Measurements from ENCODE around the gene LRSAM1.
A peak's percentile ranks its signal among the peaks of the same experiment; 100 is the strongest.

LRSAM1 gene

GRCh38 chr9:127450830-127451607, at the start of gene LRSAM1, which contains the start of gene RPL12:
TSS of gene LRSAM1 (plus strand) at chr9:127451510. CDS start at chr9:127454528, 3,018 bp downstream.
TSS of gene RPL12 (minus strand) at chr9:127451406. CDS start at chr9:127451317, 89 bp downstream.
- peak; percentile 95 to 100 for DNase-seq

GRCh38 chr9:127402401-127403090, 48.8 kb upstream of the LRSAM1 start:
- DNase-seq: no peak

GRCh38 chr9:127403507-127404192, 47.7 kb upstream of the LRSAM1 start:
- DNase-seq: no peak

- DNase-seq: no peak
Observed at GRCh38 chr9:127404631-127405030, 46.7 kb upstream of the LRSAM1 start.

- no peak for DNase-seq
Observed at GRCh38 chr9:127405344-127406125, 45.8 kb upstream of the LRSAM1 start.

- DNase-seq: no peak
Observed at GRCh38 chr9:127406799-127407491, 44.4 kb upstream of the LRSAM1 start.

GRCh38 chr9:127407492-127407843, 43.8 kb upstream of the LRSAM1 start:
- DNase-seq: no peak

GRCh38 chr9:127411122-127411521, 40.2 kb upstream of the LRSAM1 start:
- no peak for DNase-seq

GRCh38 chr9:127415141-127415540, 36.2 kb upstream of the LRSAM1 start:
- DNase-seq: no peak

- DNase-seq: no peak
Observed at GRCh38 chr9:127415657-127416056, 35.7 kb upstream of the LRSAM1 start.

GRCh38 chr9:127417131-127418036, 33.9 kb upstream of the LRSAM1 start:
- DNase-seq: no peak

- peak; percentile 32 to 47 for DNase-seq
Observed at GRCh38 chr9:127418037-127418471, 33.3 kb upstream of the LRSAM1 start.

GRCh38 chr9:127419348-127419747, 32.0 kb upstream of the LRSAM1 start:
- no peak for DNase-seq

GRCh38 chr9:127421057-127421456, 30.3 kb upstream of the LRSAM1 start:
- DNase-seq: no peak

- no peak for DNase-seq
Observed at GRCh38 chr9:127422133-127422782, 29.1 kb upstream of the LRSAM1 start.

GRCh38 chr9:127422787-127423186, 28.5 kb upstream of the LRSAM1 start:
- no peak for DNase-seq

GRCh38 chr9:127423476-127423933, 27.8 kb upstream of the LRSAM1 start:
- DNase-seq: no peak

- DNase-seq: peak; percentile 81 to 89
Observed at GRCh38 chr9:127423934-127424675, 27.2 kb upstream of the LRSAM1 start, which contains the start of gene ZNF79. TSS of gene ZNF79 (plus strand) at chr9:127424382. CDS start at chr9:127424788, 406 bp downstream.

GRCh38 chr9:127424676-127424999, 26.7 kb upstream of the LRSAM1 start:
- DNase-seq: peak in 1 of 2 experiments; percentile 28

GRCh38 chr9:127426756-127427155, 24.6 kb upstream of the LRSAM1 start:
- peak in 1 of 2 experiments; percentile 50 for DNase-seq

Measured in stimulated activated CD4-positive, alpha-beta T cell treated with anti-CD3 and anti-CD28 coated beads, Interleukin-4, amount 100 ng/mL, for 4 hours (primary cell).